Endodermal cell (in vitro differentiated cells): ENCODE data around the gene MAP2K5. TPM values are rescaled to one million over a fixed set of nuclear protein-coding genes. Genes with fewer than 3 reads are reported as not detected.

Experiments
- DNase-seq: peaks from one replicate; pipeline ENCODE4 v3.0.0-alpha.2; 2017
- H3K27ac ChIP-seq: 2 replicates; pipeline ENCODE4 v1.5.1; 2013; ENCODE audit warnings: mild to moderate bottlenecking, low read depth, low read length, moderate library complexity
- H3K27me3 ChIP-seq: 2 replicates; pipeline ENCODE4 v1.6.1; 2013; ENCODE audit warnings: mild to moderate bottlenecking, low read length, moderate library complexity; ENCODE audit not compliant: insufficient read depth, control insufficient read depth, poor library complexity, severe bottlenecking
- H3K36me3 ChIP-seq: 2 replicates; pipeline ENCODE4 v1.7.0; 2013; ENCODE audit warnings: mild to moderate bottlenecking, low read length, moderate library complexity; ENCODE audit not compliant: control insufficient read depth, insufficient read depth
- H3K4me1 ChIP-seq: one replicate; pipeline ENCODE4 v1.7.0; 2013; ENCODE audit warnings: low read length; ENCODE audit not compliant: control insufficient read depth, insufficient read depth
- H3K4me3 ChIP-seq: 2 replicates; pipeline ENCODE4 v1.5.1; 2013; ENCODE audit warnings: mild to moderate bottlenecking, low read length, moderate library complexity
- H3K9ac ChIP-seq: 2 replicates; pipeline ENCODE4 v1.6.1; 2013; ENCODE audit warnings: mild to moderate bottlenecking, low read length, moderate library complexity; ENCODE audit not compliant: poor library complexity, severe bottlenecking; ENCODE audit errors: extremely low read depth
- H3K9me3 ChIP-seq: 2 replicates; pipeline ENCODE4 v1.6.1; 2013; ENCODE audit warnings: mild to moderate bottlenecking, low read length, moderate library complexity; ENCODE audit not compliant: control insufficient read depth
- H3K27ac Mint-ChIP-seq: 2 replicates; pipeline ENCODE4 v1.8.0; 2020; ENCODE audit warnings: mixed read lengths
- H3K27me3 Mint-ChIP-seq: 2 replicates; pipeline ENCODE4 v1.8.0; 2021; ENCODE audit warnings: mild to moderate bottlenecking, mixed read lengths; ENCODE audit not compliant: insufficient read depth
- H3K36me3 Mint-ChIP-seq: 2 replicates; pipeline ENCODE4 v1.8.0; 2020; ENCODE audit warnings: low read depth, mixed read lengths
- H3K4me1 Mint-ChIP-seq: 2 replicates; pipeline ENCODE4 v1.8.0; 2020; ENCODE audit warnings: mixed read lengths
- H3K4me3 Mint-ChIP-seq: 2 replicates; pipeline ENCODE4 v1.8.0; 2020; ENCODE audit warnings: mild to moderate bottlenecking, moderate library complexity, mixed read lengths
- H3K9me3 Mint-ChIP-seq: 2 replicates; pipeline ENCODE4 v1.8.0; 2020; ENCODE audit warnings: mild to moderate bottlenecking, mixed read lengths
- CTCF ChIP-seq: fragments of 200-600 bp; sonication (generic); conservative IDR thresholded peaks from 2 replicates; pipeline ENCODE4 v1.5.0; 2021; ENCODE audit warnings: antibody characterized with exemption, mild to moderate bottlenecking
- WGBS, 2 experiments: methylation state at CpG; one replicate each; pipeline versions ENCODE4 v1.1.5 to v1.1.7; 2013; ENCODE audit warnings: missing lambda C conversion rate in 2 of 2, mixed read lengths in 1 of 2; ENCODE audit not compliant: insufficient coverage in 1 of 2, insufficient read length in 1 of 2; 5-methylcytosine and 5-hydroxymethylcytosine counted together
- total RNA-seq, 2 donors: library from RNA; stranded (reverse); fragmentation: NEBNext Ultra II Directional in 1 of 2; extraction: Animal tissue kit (Norgen Biotek cat#: 25700) in 1 of 2; gene quantifications; 2 replicates in 1 of 2; 3 replicates in 1 of 2; pipeline ENCODE4 v1.2.1, GENCODE V29; 2021

MAP2K5 gene
- total RNA-seq, 2 donors from 2014 or later: 17.1 to 26.7 TPM

- peaks cover 28% of the 10 kb centered on the region for H3K4me1 Mint-ChIP-seq
- 78 to 80% methylated on average over 3 of the region's 3 CpGs for WGBS, 2 experiments
- no peaks in the 10 kb centered on the region for H3K27me3 Mint-ChIP-seq
These were observed 2.0 kb downstream of the MAP2K5 start for GRCh38 chr15:67544475-67544874.

GRCh38 chr15:67545864-67546263 is 3.4 kb downstream of the MAP2K5 start:
- Mint-ChIP-seq H3K4me1 (peaks cover 37% of the 10 kb centered on the region), H3K36me3 (peaks cover 7% of the 10 kb centered on the region), H3K4me3 (no peak overlapping the region), H3K27ac (no peak overlapping the region), H3K27me3 (no peaks in the 10 kb centered on the region), H3K9me3 (no peaks in the 10 kb centered on the region)
- no peak for TF ChIP-seq CTCF
- 88 to 92% methylated on average over 3 of the region's 3 CpGs for WGBS, 2 experiments
- no peak for DNase-seq
- Histone ChIP-seq H3K27ac (no peak overlapping the region), H3K4me1 (peaks cover 8% of the 10 kb centered on the region), H3K4me3 (no peak overlapping the region), H3K9ac (no peak overlapping the region), H3K27me3 (no peaks in the 10 kb centered on the region), H3K9me3 (no peaks in the 10 kb centered on the region), H3K36me3 (peaks cover under 1% of the 10 kb centered on the region)

More at GRCh38 chr15:67544475-67544874, 2.0 kb downstream of the MAP2K5 start:
- Mint-ChIP-seq H3K9me3 (no peaks in the 10 kb centered on the region), H3K36me3 (peaks cover 1% of the 10 kb centered on the region), H3K27ac (no peak overlapping the region), H3K4me3 (no peak overlapping the region)
- TF ChIP-seq CTCF: no peak
- Histone ChIP-seq H3K27ac (no peak overlapping the region), H3K4me1 (peaks cover 8% of the 10 kb centered on the region), H3K9me3 (no peaks in the 10 kb centered on the region), H3K27me3 (no peaks in the 10 kb centered on the region), H3K9ac (no peak overlapping the region), H3K36me3 (no peaks in the 10 kb centered on the region), H3K4me3 (no peak overlapping the region)
- no peak for DNase-seq

GRCh38 chr15:67547064-67547463 is 4.6 kb downstream of the MAP2K5 start:
- peaks cover 37% of the 10 kb centered on the region for H3K4me1 Mint-ChIP-seq
- no peak overlapping the region for H3K27ac Mint-ChIP-seq
- H3K9me3 Mint-ChIP-seq: no peaks in the 10 kb centered on the region
- 100% methylated on average over 2 of the region's 2 CpGs; no CpG with 5 or more reads in 1 of the 2 experiments for WGBS, 2 experiments
- Histone ChIP-seq H3K36me3 (peaks cover 6% of the 10 kb centered on the region), H3K27ac (no peak overlapping the region), H3K9me3 (no peaks in the 10 kb centered on the region), H3K4me3 (no peak overlapping the region), H3K9ac (no peak overlapping the region), H3K27me3 (no peaks in the 10 kb centered on the region), H3K4me1 (peaks cover 8% of the 10 kb centered on the region)
- peaks cover 13% of the 10 kb centered on the region for H3K36me3 Mint-ChIP-seq
- H3K27me3 Mint-ChIP-seq: no peaks in the 10 kb centered on the region
- TF ChIP-seq CTCF: no peak
- DNase-seq: no peak
- H3K4me3 Mint-ChIP-seq: no peak overlapping the region
